RWPE1 (cell line): ENCODE data around the gene FOLR2.

Experiments used
- CTCF ChIA-PET: fragments of 350-600 bp; sonication (Branson Sonifier 250); formaldehyde crosslinking; extraction: SDS; loops from one replicate; lab custom pipeline; 2021; lab: Yijun Ruan, JAX
- POLR2A ChIA-PET: fragments of 400-600 bp; formaldehyde crosslinking; extraction: SDS; loops from one replicate; lab custom pipeline; 2020; ENCODE audit warnings: antibody characterized with exemption; ENCODE audit not compliant: low non-redundant PET; lab: Yijun Ruan, JAX
- DNase-seq: peaks from one replicate; pipeline ENCODE4 v3.0.0; 2012; ENCODE audit warnings: low spot score
- H3K27ac ChIP-seq: fragments of 450-650 bp; 2 replicates; pipeline ENCODE4 v1.5.1; 2017
- TF ChIP-seq, protein P1 (sequence below): fragments of 450-650 bp; conservative IDR thresholded peaks from 2 replicates; pipeline ENCODE4 v1.5.1; 2017; ENCODE audit warnings: low read depth, mild to moderate bottlenecking

FOLR2 gene

GRCh38 chr11:72222106-72222891 is 5.7 kb downstream of the FOLR2 start:
- no peak for DNase-seq
- ChIA-PET POLR2A (no interaction called here), CTCF (interaction anchor here (1.1 to 1.5 kb wide), 3 partner anchors 144 to 211 kb away, joined by 4 to 5 read pairs (median 4); no protein-coding TSS in a partner anchor)
- TF ChIP-seq, protein P1, sequence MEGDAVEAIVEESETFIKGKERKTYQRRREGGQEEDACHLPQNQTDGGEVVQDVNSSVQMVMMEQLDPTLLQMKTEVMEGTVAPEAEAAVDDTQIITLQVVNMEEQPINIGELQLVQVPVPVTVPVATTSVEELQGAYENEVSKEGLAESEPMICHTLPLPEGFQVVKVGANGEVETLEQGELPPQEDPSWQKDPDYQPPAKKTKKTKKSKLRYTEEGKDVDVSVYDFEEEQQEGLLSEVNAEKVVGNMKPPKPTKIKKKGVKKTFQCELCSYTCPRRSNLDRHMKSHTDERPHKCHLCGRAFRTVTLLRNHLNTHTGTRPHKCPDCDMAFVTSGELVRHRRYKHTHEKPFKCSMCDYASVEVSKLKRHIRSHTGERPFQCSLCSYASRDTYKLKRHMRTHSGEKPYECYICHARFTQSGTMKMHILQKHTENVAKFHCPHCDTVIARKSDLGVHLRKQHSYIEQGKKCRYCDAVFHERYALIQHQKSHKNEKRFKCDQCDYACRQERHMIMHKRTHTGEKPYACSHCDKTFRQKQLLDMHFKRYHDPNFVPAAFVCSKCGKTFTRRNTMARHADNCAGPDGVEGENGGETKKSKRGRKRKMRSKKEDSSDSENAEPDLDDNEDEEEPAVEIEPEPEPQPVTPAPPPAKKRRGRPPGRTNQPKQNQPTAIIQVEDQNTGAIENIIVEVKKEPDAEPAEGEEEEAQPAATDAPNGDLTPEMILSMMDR: no peak
- H3K27ac ChIP-seq: peak overlapping the region; percentile 98

DNA sequence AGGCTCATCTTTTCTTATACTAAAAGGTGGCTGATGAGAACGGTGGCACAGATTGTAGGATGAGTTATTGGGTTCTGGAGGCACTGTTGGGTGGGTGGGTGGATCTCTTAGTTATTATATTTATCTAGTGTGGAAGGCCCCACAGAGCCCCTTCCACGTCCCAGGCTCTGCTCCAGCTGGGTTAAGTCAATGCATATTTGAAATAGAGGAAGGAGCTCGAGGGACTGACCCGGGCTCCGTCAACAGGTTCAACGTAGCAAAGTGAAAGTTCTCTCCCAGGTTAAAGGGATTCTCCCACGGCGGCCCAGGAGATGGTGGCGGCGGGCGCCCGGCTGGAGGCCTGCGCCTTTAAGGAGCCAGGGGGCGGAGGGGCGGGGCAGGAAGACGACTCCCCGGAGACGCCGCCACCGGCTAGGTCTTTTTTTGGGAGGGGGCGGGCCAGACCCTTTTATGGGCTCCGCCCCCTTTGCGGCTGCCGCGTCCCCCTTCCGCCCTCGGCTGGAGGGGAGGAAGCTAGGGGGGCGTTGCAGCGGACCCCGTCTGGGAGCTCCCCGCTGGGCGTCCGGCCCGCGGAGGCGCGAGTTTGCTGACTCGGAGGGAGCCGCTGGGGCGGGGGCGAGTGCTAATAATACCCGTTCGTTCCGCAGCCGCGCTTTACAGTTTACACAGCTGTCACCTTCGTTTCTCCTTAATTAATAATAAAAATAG is 6.5 kb downstream of the FOLR2 start:
- CTCF ChIA-PET: interaction anchor here (0.5 to 1.7 kb wide), 7 partner anchors 15 to 253 kb away, joined by 3 to 7 read pairs (median 4); no protein-coding TSS in a partner anchor
- peak overlapping the region; percentile 98 for H3K27ac ChIP-seq
- TF ChIP-seq, protein P1: no peak
- peak; percentile 76 for DNase-seq
- POLR2A ChIA-PET: interaction anchor here (0.9 to 1.0 kb wide), 2 partner anchors 13 to 112 kb away, joined by 3 to 4 read pairs; no protein-coding TSS in a partner anchor

GRCh38 chr11:72223615-72224563 is 7.3 kb downstream of the FOLR2 start:
- CTCF ChIA-PET: interaction anchor here (0.5 to 1.7 kb wide), 9 partner anchors 14 to 254 kb away, joined by 3 to 7 read pairs (median 4); no protein-coding TSS in a partner anchor

GRCh38 chr11:72224564-72225410 is 8.2 kb downstream of the FOLR2 start, which contains the start of gene INPPL1:
Gene INPPL1 (plus strand): TSS chr11:72224767. CDS start chr11:72224985, 218 bp downstream.
- peak within 1 kb of the TSS; percentile 98 for H3K27ac ChIP-seq
- CTCF ChIA-PET: interaction anchor here (0.6 to 2.2 kb wide), 3 partner anchors 13 to 122 kb away, joined by 3 to 9 read pairs (median 7); no protein-coding TSS in a partner anchor
- TF ChIP-seq, protein P1: no peak
- POLR2A ChIA-PET: interaction anchor here (0.5 to 0.8 kb wide), 4 partner anchors 12 to 1627 kb away, joined by 3 to 6 read pairs (median 3); no protein-coding TSS in a partner anchor
- no peak for DNase-seq

More at GRCh38 chr11:72223615-72224563, 7.3 kb downstream of the FOLR2 start:
- H3K27ac ChIP-seq: peak overlapping the region; percentile 98
- TF ChIP-seq, protein P1: no peak
- DNase-seq: no peak
- POLR2A ChIA-PET: interaction anchor here (0.8 to 1.0 kb wide), 3 partner anchors 12 to 113 kb away, joined by 3 to 4 read pairs (median 3); no protein-coding TSS in a partner anchor

- DNase-seq: no peak
- TF ChIP-seq, protein P1: no peak
- CTCF ChIA-PET: interaction anchor here (0.6 to 2.2 kb wide), 2 partner anchors 13 to 123 kb away, joined by 3 to 9 read pairs; no protein-coding TSS in a partner anchor
- peak overlapping the region; percentile 98 for H3K27ac ChIP-seq
- POLR2A ChIA-PET: interaction anchor here (0.5 kb wide), 2 partner anchors 27 to 31 kb away, joined by 3 read pairs; no protein-coding TSS in a partner anchor
Measured at GRCh38 chr11:72225411-72225951, 8.9 kb downstream of the FOLR2 start.
